Cardiac muscle cell (in vitro differentiated cells and primary cell): Measurements from ENCODE around the gene METTL21A. TPM values are rescaled to one million over a fixed set of nuclear protein-coding genes. Genes with fewer than 3 reads are reported as not detected.

Source experiments
- DNase-seq, 2 donors: peaks; one replicate each; pipeline versions ENCODE4 v3.0.0 to v3.0.0-alpha.2; 2010 to 2017; ENCODE audit warnings: low read depth in 1 of 2, low spot score in 1 of 2
- H3K27ac ChIP-seq: fragments of 200-600 bp; sonication (generic); 2 replicates; pipeline ENCODE4 v1.5.1; 2016
- H3K27me3 ChIP-seq: fragments of 200-600 bp; sonication (generic); 2 replicates; pipeline ENCODE4 v1.6.0; 2016; ENCODE audit warnings: control low read depth
- H3K36me3 ChIP-seq: fragments of 200-600 bp; sonication (generic); 2 replicates; pipeline ENCODE4 v1.5.1; 2016; ENCODE audit warnings: control low read depth
- H3K4me1 ChIP-seq: fragments of 200-600 bp; sonication (generic); 2 replicates; pipeline ENCODE4 v1.8.1; 2017; ENCODE audit warnings: low read depth, mild to moderate bottlenecking, mixed run types
- H3K4me3 ChIP-seq: fragments of 200-600 bp; sonication (generic); 2 replicates; pipeline ENCODE4 v1.5.1; 2016; ENCODE audit warnings: mild to moderate bottlenecking
- H3K9me3 ChIP-seq: fragments of 200-600 bp; sonication (generic); 2 replicates; pipeline ENCODE4 v1.5.1; 2017; ENCODE audit warnings: low read depth, mild to moderate bottlenecking, control low read depth
- polyA plus RNA-seq: library from polyadenylated mRNA; unstranded; fragments of >200 nt; fragmentation: Nextera tagmentation; extraction: Ambion mirVana; gene quantifications from 2 replicates; pipeline ENCODE4 v1.2.1, GENCODE V29; 2016
- total RNA-seq: library from RNA; depleted of rRNA; stranded (reverse); fragments of >200 nt; gene quantifications from 2 replicates; pipeline ENCODE4 v1.2.3, GENCODE V29; 2016
- TF ChIP-seq, protein P1 (sequence below): IDR thresholded peaks from 2 replicates; pipeline ENCODE4 v1.5.1; 2012; ENCODE audit warnings: low read depth, mild to moderate bottlenecking, low read length

Gene METTL21A
- total RNA-seq (39.8 and 50.7 TPM in 2 replicates), polyA plus RNA-seq (49.3 and 55.9 TPM in 2 replicates)

DNA sequence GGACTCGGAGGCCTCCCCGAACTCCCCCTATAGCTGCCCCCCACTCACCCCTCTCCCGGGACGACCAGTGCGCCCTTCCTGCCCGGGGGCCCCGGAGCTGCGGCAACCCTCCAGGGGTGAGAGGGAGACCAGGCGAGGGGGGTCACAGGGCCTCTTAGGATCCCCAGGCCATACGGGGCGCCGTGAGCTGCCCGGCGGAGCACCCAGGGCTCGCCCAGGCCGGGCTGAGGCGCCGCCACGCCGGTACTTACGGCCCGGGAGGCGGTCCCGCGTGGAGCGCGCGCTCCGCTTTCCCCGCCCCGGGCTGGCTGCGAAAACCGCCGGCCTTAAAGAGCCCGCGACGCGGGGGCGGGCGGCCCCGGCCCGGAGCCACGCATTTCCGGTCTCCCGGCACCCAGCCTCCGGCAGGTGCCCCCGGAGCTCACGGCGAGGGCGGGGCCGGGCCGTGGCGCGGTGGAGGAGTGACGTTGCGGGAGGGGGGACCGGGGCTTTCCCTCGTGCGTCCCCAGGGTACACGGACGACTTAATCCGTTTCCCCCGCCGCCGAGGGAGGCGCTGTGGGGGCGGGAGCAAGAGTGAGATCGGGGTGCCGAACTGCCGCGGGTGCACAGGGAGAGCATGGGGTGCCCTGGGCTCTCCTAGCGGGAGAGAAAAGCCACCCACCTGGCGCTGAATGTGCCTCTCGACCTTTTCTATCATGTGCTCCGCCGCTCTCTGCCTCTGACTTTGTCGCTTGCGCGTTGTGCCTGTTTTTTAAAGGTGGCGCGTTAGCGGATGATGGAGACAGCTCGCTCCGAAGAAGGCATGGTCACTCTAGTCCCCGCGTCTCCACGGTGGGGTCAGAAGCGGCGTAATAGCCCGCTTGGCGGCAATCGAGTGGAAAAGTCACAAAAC, at the start of gene METTL21A:
METTL21A (minus strand) TSS at position 381 of the 894 bp plus-strand sequence. CDS start 1,019 bp downstream, outside the sequence.
- peak within 1 kb of the TSS; percentile 91 for H3K27ac ChIP-seq
- H3K4me3 ChIP-seq: peak within 1 kb of the TSS; percentile 96
- H3K4me1 ChIP-seq: peaks cover 8% of the 10 kb centered on the region
- DNase-seq: peak; percentile 90 to 91
- no peaks in the 10 kb centered on the region for H3K27me3 ChIP-seq
- TF ChIP-seq, protein P1, sequence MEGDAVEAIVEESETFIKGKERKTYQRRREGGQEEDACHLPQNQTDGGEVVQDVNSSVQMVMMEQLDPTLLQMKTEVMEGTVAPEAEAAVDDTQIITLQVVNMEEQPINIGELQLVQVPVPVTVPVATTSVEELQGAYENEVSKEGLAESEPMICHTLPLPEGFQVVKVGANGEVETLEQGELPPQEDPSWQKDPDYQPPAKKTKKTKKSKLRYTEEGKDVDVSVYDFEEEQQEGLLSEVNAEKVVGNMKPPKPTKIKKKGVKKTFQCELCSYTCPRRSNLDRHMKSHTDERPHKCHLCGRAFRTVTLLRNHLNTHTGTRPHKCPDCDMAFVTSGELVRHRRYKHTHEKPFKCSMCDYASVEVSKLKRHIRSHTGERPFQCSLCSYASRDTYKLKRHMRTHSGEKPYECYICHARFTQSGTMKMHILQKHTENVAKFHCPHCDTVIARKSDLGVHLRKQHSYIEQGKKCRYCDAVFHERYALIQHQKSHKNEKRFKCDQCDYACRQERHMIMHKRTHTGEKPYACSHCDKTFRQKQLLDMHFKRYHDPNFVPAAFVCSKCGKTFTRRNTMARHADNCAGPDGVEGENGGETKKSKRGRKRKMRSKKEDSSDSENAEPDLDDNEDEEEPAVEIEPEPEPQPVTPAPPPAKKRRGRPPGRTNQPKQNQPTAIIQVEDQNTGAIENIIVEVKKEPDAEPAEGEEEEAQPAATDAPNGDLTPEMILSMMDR: peak; percentile 50
- no peaks in the 10 kb centered on the region for H3K9me3 ChIP-seq
- H3K36me3 ChIP-seq: peaks cover 20% of the 10 kb centered on the region

DNA sequence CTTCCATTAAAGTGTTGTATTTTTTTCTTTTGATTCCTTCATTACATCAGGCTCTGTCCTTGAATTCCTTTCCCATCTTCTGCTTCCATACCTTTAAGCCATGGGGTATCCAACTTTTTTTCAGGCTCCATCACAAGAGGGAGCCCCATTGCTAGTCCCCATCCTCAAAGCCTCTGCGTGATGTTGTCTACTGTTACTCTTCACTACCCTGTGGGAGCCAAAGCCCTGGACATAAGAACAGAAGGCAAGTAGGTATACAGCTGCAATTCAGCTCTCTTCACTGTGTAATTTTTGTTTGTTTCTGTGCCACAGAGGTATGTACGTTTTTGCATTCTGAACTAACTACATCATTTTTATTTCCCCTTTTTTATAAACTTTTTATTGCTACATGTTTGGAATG, 49.6 kb upstream of the METTL21A start:
- H3K27me3 ChIP-seq: no peaks in the 10 kb centered on the region
- H3K27ac ChIP-seq: no peak overlapping the region
- H3K4me3 ChIP-seq: no peak overlapping the region
- no peaks in the 10 kb centered on the region for H3K4me1 ChIP-seq
- TF ChIP-seq, protein P1: no peak
- no peak for DNase-seq
- no peaks in the 10 kb centered on the region for H3K9me3 ChIP-seq
- no peaks in the 10 kb centered on the region for H3K36me3 ChIP-seq

DNA sequence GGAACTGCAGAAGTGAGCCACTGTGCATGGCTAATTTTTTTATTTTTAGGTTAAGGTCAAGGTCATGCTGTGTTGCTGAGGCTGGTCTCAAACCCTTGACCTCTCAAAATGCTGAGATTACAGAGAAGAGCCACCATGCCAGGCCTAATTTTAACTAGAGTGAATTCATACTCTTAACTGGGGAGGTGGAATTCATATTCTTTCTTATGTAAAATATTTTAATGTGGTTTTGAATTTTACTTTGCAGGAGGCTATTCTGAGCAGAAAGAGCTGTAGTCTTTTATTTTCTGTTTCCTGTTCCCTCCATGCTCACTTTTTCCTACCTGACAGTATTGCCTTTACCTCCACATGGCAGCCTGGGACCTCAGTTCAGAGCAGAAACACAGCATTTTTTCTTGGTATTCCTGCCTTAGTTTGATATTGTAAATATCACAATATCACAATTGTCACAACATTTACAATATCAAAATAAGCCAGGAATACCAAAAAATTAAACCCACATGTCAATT, 49.1 kb upstream of the METTL21A start:
- DNase-seq: no peak
- no peaks in the 10 kb centered on the region for H3K36me3 ChIP-seq

DNA sequence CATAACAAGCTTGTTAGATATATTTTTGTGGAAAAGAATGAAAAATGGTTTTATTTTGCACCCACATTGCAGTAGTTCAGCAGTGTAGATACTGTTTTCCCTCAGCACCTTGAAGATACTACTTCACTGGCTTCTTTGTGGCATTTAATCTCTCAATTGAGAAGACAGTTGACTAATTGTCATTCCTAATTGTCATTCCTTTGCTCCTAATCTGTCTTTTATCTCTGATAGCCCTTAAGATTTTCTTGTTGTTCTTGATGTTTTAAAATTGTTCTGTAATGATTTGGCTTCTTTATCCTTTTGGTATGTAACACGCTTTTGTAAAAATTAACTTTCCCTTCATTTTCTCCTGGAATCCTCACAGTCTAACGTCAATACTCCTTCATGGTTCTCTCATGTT, 48.2 kb upstream of the METTL21A start:
- Histone ChIP-seq H3K27ac (no peak overlapping the region), H3K36me3 (no peaks in the 10 kb centered on the region), H3K4me3 (no peak overlapping the region), H3K9me3 (no peaks in the 10 kb centered on the region), H3K27me3 (no peaks in the 10 kb centered on the region), H3K4me1 (no peaks in the 10 kb centered on the region)
- TF ChIP-seq, protein P1: no peak
- no peak for DNase-seq

More for the DNA sequence above, 49.1 kb upstream of the METTL21A start:
- Histone ChIP-seq H3K27me3 (no peaks in the 10 kb centered on the region), H3K4me3 (no peak overlapping the region), H3K27ac (no peak overlapping the region), H3K9me3 (no peaks in the 10 kb centered on the region), H3K4me1 (no peaks in the 10 kb centered on the region)
- TF ChIP-seq, protein P1: no peak

DNA sequence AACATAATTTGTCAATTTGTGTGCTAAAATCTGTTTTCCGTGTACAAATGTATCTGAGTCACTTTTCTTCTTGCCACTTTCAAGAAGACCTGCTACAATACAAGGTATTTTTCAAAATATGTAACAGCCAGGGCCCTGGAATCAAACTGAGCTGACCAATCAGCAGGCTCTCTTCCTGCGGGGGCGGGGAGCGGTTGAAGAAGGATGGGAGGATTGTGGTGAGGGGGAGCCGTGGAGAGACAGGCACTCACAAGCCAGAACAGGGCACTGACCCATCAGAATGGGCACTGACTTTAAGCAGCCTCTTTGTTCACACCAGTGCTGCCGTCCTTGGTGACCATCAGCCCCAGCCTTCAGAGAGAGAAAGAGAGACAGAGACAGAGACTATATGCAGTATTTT, 45.7 kb upstream of the METTL21A start:
- H3K27me3 ChIP-seq: no peaks in the 10 kb centered on the region
- DNase-seq: no peak
- H3K9me3 ChIP-seq: no peaks in the 10 kb centered on the region
- H3K27ac ChIP-seq: no peak overlapping the region
- TF ChIP-seq, protein P1: no peak
- no peak overlapping the region for H3K4me3 ChIP-seq
- no peaks in the 10 kb centered on the region for H3K36me3 ChIP-seq
- no peaks in the 10 kb centered on the region for H3K4me1 ChIP-seq
